ENCODE results near the gene WDR31. TPM values are rescaled to one million over a fixed set of nuclear protein-coding genes. Genes with fewer than 3 reads are reported as not detected.

WDR31 gene
- total RNA-seq, 1 donor from 2014 or later, result 13.8 TPM

- intact Hi-C loops (cut with DNase I), result no loop called here
- no peak for DNase-seq
- no peak for ATAC-seq (ENCODE audit: poor library complexity)
Measured at GRCh38 chr9:113269871-113270270, 70.2 kb downstream of the WDR31 start.

GRCh38 chr9:113269355-113269754 is 70.7 kb downstream of the WDR31 start:
- DNase-seq (no peak), ATAC-seq (ENCODE audit: poor library complexity) (no peak)
- intact Hi-C loops (cut with DNase I), result no loop called here

- ATAC-seq (ENCODE audit: poor library complexity) (no peak), DNase-seq (no peak)
- intact Hi-C loops (cut with DNase I), result no loop called here
Measured at GRCh38 chr9:113267911-113268566, 72.0 kb downstream of the WDR31 start.

GRCh38 chr9:113266174-113266573 is 73.9 kb downstream of the WDR31 start:
- DNase-seq (no peak), ATAC-seq (ENCODE audit: poor library complexity) (no peak)
- intact Hi-C loops (cut with DNase I), result no loop called here

Other genes starting within 250 kb of the WDR31 start
- gene SLC31A2, start 189.3 kb downstream of the WDR31 start, total RNA-seq, result 14.1 TPM
- gene FKBP15, start 119.0 kb downstream of the WDR31 start, total RNA-seq, result 18.1 TPM
- gene SLC31A1, start 118.7 kb downstream of the WDR31 start, total RNA-seq, result 9.4 TPM
- gene CDC26, start 64.7 kb downstream of the WDR31 start, total RNA-seq, result 40.1 TPM
- 11.0 TPM for gene PRPF4, start 64.6 kb downstream of the WDR31 start, total RNA-seq
- not detected for gene RNF183, start 36.9 kb downstream of the WDR31 start, total RNA-seq
- 0.24 TPM for gene BSPRY, start 9.3 kb upstream of the WDR31 start, total RNA-seq
- gene HDHD3, start 36.7 kb upstream of the WDR31 start, total RNA-seq, result 9.8 TPM
- gene ALAD, start 61.0 kb upstream of the WDR31 start, total RNA-seq, result 129 TPM
- 20.6 TPM for gene POLE3, start 70.4 kb upstream of the WDR31 start, total RNA-seq
- gene C9orf43, start 70.5 kb upstream of the WDR31 start, total RNA-seq, result 0.27 TPM
- 138 TPM for gene RGS3, start 123.5 kb upstream of the WDR31 start, total RNA-seq